K562 (cell line): Measurements from ENCODE around the gene CEND1. TPM values are rescaled to one million over a fixed set of nuclear protein-coding genes. Genes with fewer than 3 reads are reported as not detected.

Experiments used
- ARHGAP35 ChIP-seq: fragments of 450-650 bp; IDR thresholded peaks from 2 replicates; pipeline ENCODE4 v1.6.1; 2018; ENCODE audit not compliant: partially characterized antibody
- ATF1 ChIP-seq, 2 experiments: fragments of 450-650 bp in 1 of 2; IDR thresholded peaks; 2 replicates each; pipeline ENCODE4 v1.6.1; 2016; ENCODE audit warnings: missing compliant biosample characterization in 1 of 2, missing genetic modification characterization in 1 of 2
- CEBPG ChIP-seq, 3 experiments: fragments of 200-800 bp in 1 of 3; sonication (Bioruptor generic) in 1 of 3; sonication (generic) in 1 of 3; formaldehyde crosslinking in 1 of 3; IDR thresholded peaks in 2 of 3; conservative IDR thresholded peaks in 1 of 3; 2 replicates each; pipeline versions ENCODE4 v1.6.1 to v1.8.0; 2016 to 2022; ENCODE audit warnings: missing compliant biosample characterization in 2 of 3, missing genetic modification characterization in 2 of 3, mild to moderate bottlenecking in 1 of 3, missing genetic modification reagents in 1 of 3
- CHD4 ChIP-seq: fragments of 200-600 bp; sonication (generic); IDR thresholded peaks from 3 replicates; pipeline ENCODE4 v1.6.1; 2012; ENCODE audit warnings: low read depth, mild to moderate bottlenecking, mixed read lengths, low read length, inconsistent platforms; ENCODE audit not compliant: insufficient read depth, insufficient replicate concordance, poor library complexity, severe bottlenecking
- CTBP1 ChIP-seq: fragments of 450-650 bp; IDR thresholded peaks from 2 replicates; pipeline ENCODE4 v1.6.1; 2016; ENCODE audit warnings: borderline replicate concordance
- DACH1 ChIP-seq: fragments of 450-650 bp; IDR thresholded peaks from 2 replicates; pipeline ENCODE4 v1.6.1; 2018; ENCODE audit not compliant: partially characterized antibody
- E2F4 ChIP-seq: sonication (generic); formaldehyde crosslinking; IDR thresholded peaks from 2 replicates; pipeline ENCODE4 v1.8.0; 2022; ENCODE audit warnings: mild to moderate bottlenecking, low read depth, missing genetic modification reagents
- EHMT2 ChIP-seq: fragments of 450-650 bp; IDR thresholded peaks from 2 replicates; pipeline ENCODE4 v1.6.1; 2018; ENCODE audit warnings: antibody characterized with exemption
- FIP1L1 ChIP-seq: fragments of 200-400 bp; formaldehyde crosslinking; IDR thresholded peaks from 2 replicates; pipeline ENCODE4 v1.6.1; 2018; ENCODE audit warnings: mild to moderate bottlenecking, low read depth, low read length; ENCODE audit not compliant: poor library complexity, severe bottlenecking
- HNRNPL ChIP-seq: fragments of 200-400 bp; formaldehyde crosslinking; IDR thresholded peaks from 2 replicates; pipeline ENCODE4 v1.6.1; 2017; ENCODE audit warnings: low read depth, mild to moderate bottlenecking, low read length
- HOXB6 ChIP-seq: fragments of 250-450 bp; sonication (Bioruptor Pico); IDR thresholded peaks from 2 replicates; pipeline ENCODE4 v1.5.1; 2022; ENCODE audit warnings: mild to moderate bottlenecking, borderline replicate concordance
- MCM5 ChIP-seq: fragments of 450-650 bp; IDR thresholded peaks from 2 replicates; pipeline ENCODE4 v1.6.1; 2016; ENCODE audit warnings: low read depth
- MXI1 ChIP-seq: IDR thresholded peaks from 2 replicates; pipeline ENCODE4 v1.6.1; 2011; ENCODE audit warnings: low read depth, mild to moderate bottlenecking, improper control_type of control experiment, low read length
- NCOA4 ChIP-seq: fragments of 450-650 bp; IDR thresholded peaks from 2 replicates; pipeline ENCODE4 v1.6.1; 2018; ENCODE audit warnings: mild to moderate bottlenecking; ENCODE audit not compliant: partially characterized antibody
- POLR2A ChIP-seq: fragments of 450-650 bp; conservative IDR thresholded peaks from 2 replicates; pipeline ENCODE4 v1.6.1; 2016
- PRPF4 ChIP-seq: fragments of 200-400 bp; formaldehyde crosslinking; IDR thresholded peaks from one replicate; pipeline ENCODE4 v1.6.1; 2017; ENCODE audit warnings: low read length, low read depth, mild to moderate bottlenecking; ENCODE audit not compliant: insufficient read depth, poor library complexity, severe bottlenecking
- RFX7 ChIP-seq: fragments of 250-450 bp; sonication (Bioruptor Pico); IDR thresholded peaks from 2 replicates; pipeline ENCODE4 v1.5.1; 2021; ENCODE audit warnings: mild to moderate bottlenecking
- SRSF3 ChIP-seq: fragments of 200-400 bp; formaldehyde crosslinking; IDR thresholded peaks from 2 replicates; pipeline ENCODE4 v1.6.1; 2016; ENCODE audit warnings: mild to moderate bottlenecking, low read length, moderate library complexity; ENCODE audit not compliant: insufficient read depth
- ZBTB33 ChIP-seq: sonication (generic); formaldehyde crosslinking; IDR thresholded peaks from 2 replicates; pipeline ENCODE4 v1.8.1; 2023; ENCODE audit warnings: mild to moderate bottlenecking, missing genetic modification reagents
- ZNF121 ChIP-seq: sonication (generic); formaldehyde crosslinking; conservative IDR thresholded peaks from 2 replicates; pipeline ENCODE4 v1.8.0; 2022; ENCODE audit warnings: missing genetic modification reagents
- ZNF174 ChIP-seq: fragments of 250-450 bp; sonication (Bioruptor Pico); IDR thresholded peaks from 2 replicates; pipeline ENCODE4 v1.4.0; 2020; ENCODE audit warnings: mild to moderate bottlenecking
- ZNF23 ChIP-seq: fragments of 250-450 bp; sonication (Bioruptor Pico); IDR thresholded peaks from 2 replicates; pipeline ENCODE4 v1.4.0; 2020; ENCODE audit warnings: mild to moderate bottlenecking
- ZNF253 ChIP-seq: fragments of 250-450 bp; sonication (Bioruptor Pico); conservative IDR thresholded peaks from 2 replicates; pipeline ENCODE4 v1.6.1; 2021; ENCODE audit warnings: mild to moderate bottlenecking
- ZNF785 ChIP-seq: fragments of 250-450 bp; sonication (Bioruptor Pico); IDR thresholded peaks from 2 replicates; pipeline ENCODE4 v1.4.0; 2020; ENCODE audit warnings: mild to moderate bottlenecking
- ZSCAN32 ChIP-seq: fragments of 450-650 bp; formaldehyde crosslinking; IDR thresholded peaks from 2 replicates; pipeline ENCODE4 v1.4.0; 2020; ENCODE audit warnings: mild to moderate bottlenecking, moderate library complexity
- polyA plus RNA-seq, 8 experiments: library from polyadenylated mRNA; depleted of rRNA in 4 of 8; stranded (reverse) in 5 of 8; unstranded in 3 of 8; fragments of >200 nt; fragmentation: Nextera tagmentation in 2 of 8; fragmentation: Illumina TruSeq in 1 of 8; extraction: Ambion mirVana in 2 of 8; extraction: Trizol in 1 of 8; gene quantifications; 2 replicates each; pipeline versions ENCODE4 v1.2.1 to v1.2.3, GENCODE V29; 2011 to 2014; ENCODE audit warnings: inconsistent platforms in 1 of 8, missing spikeins in 1 of 8
- total RNA-seq, 7 experiments: library from RNA; depleted of rRNA in 6 of 7; stranded (reverse); fragments of >200 nt in 6 of 7; fragmentation: Illumina TruSeq in 2 of 7; extraction: Trizol in 2 of 7; gene quantifications; 2 replicates each; pipeline versions ENCODE4 v1.2.1 to v1.2.3, GENCODE V29; 2011 to 2021; ENCODE audit warnings: low replicate concordance in 1 of 7

Gene CEND1
- total and polyA plus RNA-seq, 9 of the 15 experiments (the other 6 are each of a cell fraction or from before 2014, with no cell fraction given) = 0.13 to 0.18 (median 0.16) TPM; not detected in 6

- no peak for TF ChIP-seq ZNF121 (CRISPR knock-in tag)
- TF ChIP-seq CHD4 = no peak
- TF ChIP-seq E2F4 (CRISPR knock-in tag) = no peak
- no peak for TF ChIP-seq ZNF785 (CRISPR knock-in tag)
- 0 out of 2 replicates have a peak, but pooled peaks have one; percentile 64 for TF ChIP-seq SRSF3
- no peak for TF ChIP-seq ATF1 (CRISPR knock-in tag; IDR thresholded peaks at IDR 0.05)
- peak; percentile 47 for TF ChIP-seq ATF1 (tag; IDR thresholded peaks at IDR 0.05)
- TF ChIP-seq RFX7 (CRISPR knock-in tag) = no peak
- no peak for TF ChIP-seq ARHGAP35
- TF ChIP-seq ZBTB33 = peak; percentile 19; the same call in 1 of the 2 replicates
- TF ChIP-seq ZSCAN32 = no peak
- TF ChIP-seq EHMT2 = no peak
- TF ChIP-seq MCM5 = no peak
- peak; percentile 26; the same call in 1 of the 2 replicates for TF ChIP-seq CEBPG (CRISPR knock-in tag; IDR thresholded peaks at IDR 0.05)
- TF ChIP-seq CEBPG (tag; conservative IDR thresholded peaks at IDR 0.05 in 1 of 2, IDR thresholded peaks at IDR 0.05 in 1 of 2) = no peak
- TF ChIP-seq ZNF253 (CRISPR knock-in tag) = no peak
- TF ChIP-seq NCOA4 = no peak
- no peak for TF ChIP-seq ZNF174 (CRISPR knock-in tag)
- TF ChIP-seq HNRNPL = no peak
- no peak for TF ChIP-seq ZNF23 (CRISPR knock-in tag)
- no peak for TF ChIP-seq HOXB6
- TF ChIP-seq CTBP1 = peak; percentile 100
- peak; percentile 88 for TF ChIP-seq POLR2A
- peak; percentile 91 for TF ChIP-seq FIP1L1
- no peak for TF ChIP-seq DACH1
- no peak for TF ChIP-seq MXI1
- peak; percentile 52 for TF ChIP-seq PRPF4
Observed at GRCh38 chr11:747158-748006, 42.5 kb downstream of the CEND1 start, which contains the start of gene TALDO1 (continued).
